ENCODE results near the gene ITPA.

The ITPA gene

DNA sequence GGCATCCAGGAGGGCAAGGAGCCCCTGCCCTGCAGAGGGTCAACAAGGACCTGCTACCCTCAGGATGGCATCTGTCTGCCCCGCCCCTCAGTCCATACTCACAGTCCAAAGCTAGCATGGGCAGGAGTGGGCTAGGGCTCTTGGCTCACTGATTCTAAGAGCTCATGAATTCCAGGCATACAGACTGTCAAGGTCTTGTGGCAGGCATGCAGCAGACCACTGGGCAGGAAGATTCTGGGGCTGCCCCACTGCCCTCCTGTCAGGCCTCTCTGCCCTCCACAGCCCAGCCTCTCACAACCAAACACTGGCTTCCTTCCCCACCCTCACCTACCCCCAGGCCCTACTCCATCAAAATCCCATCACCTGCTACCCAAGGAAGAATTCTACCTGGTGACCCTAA, 35.3 kb downstream of the ITPA start:
- no peak for DNase-seq (ENCODE audit: low read depth in 2 of 2)

DNA sequence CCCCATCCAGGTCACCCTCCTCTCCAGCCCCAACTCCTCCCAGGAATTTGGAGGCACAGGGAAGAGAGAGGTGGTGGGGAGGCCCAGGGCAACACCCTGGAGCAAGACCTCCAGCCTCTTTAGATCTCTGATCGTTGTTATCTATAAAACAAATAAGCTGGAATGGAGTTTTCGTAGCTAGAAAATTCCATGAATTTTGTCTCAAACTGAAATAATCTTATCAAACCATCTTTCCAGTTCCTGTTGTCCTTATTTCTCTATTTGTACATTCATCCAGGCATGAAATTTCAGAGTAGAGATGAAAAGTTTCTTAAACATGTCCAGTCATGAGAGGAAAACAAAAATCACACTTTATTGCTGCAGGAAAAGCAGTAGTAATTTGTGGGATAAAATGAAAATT, 35.9 kb downstream of the ITPA start:
- no peak for DNase-seq (ENCODE audit: low read depth in 2 of 2)

DNA sequence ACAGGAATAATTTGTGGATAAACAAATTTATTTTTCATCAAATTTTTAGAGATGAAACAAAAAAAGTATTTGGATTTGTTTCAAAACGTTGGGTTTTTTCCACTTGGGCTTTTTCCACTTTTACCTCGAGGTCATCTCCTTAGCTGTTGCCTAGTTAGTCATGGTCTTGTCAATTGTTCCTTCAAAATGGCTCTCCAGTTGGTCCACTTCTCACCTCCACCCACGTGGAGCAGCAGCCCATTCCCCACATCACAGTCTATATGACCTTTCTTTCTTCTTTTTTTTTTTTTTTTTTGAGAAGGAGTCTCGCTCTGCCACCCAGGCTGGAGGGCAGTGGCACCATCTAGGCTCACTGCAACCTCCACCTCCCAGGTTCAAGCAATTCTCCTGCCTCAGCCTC, 36.4 kb downstream of the ITPA start:
- no peak for DNase-seq (ENCODE audit: low read depth in 2 of 2)

DNA sequence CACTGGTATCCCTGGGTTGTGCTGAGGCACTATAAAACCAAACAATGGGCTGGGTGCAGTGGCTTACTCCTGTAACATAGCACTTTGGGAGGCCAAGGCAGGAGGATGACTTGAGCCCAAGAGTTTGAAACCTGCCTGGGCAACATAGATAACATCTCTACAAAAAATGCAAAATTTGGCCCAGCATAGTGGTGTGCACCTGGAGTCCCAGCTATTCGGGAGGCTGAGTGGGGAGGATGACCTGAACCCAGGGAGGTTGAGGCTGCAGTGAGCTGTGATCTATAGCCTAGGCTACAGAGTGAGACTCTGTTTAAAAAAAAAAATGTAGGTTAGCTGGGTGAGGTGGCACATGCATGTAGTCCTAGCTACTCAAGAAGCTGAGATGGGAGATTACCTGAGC, 37.4 kb downstream of the ITPA start:
- no peak for DNase-seq (ENCODE audit: low read depth in 2 of 2)

DNA sequence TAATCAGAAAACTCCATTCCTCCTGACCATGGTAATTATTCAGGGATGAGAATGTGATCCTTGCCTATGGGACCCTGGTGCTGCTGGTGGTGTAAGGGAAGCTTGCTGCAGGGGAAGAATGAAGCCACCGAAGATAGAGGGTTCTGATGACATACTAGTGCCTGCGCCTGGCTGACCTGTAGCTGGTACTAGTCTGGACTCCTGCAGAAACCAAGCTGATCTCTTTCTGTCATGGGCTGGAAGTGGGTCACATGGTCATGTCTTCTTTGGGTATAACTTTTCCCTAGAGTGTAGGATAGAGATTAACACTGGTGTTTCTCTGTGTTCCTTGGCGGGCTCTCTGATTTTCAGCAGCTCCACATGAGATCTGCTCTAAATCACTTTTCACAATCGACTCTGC, 38.3 kb downstream of the ITPA start:
- DNase-seq (ENCODE audit: low read depth in 2 of 2), result no peak

DNA sequence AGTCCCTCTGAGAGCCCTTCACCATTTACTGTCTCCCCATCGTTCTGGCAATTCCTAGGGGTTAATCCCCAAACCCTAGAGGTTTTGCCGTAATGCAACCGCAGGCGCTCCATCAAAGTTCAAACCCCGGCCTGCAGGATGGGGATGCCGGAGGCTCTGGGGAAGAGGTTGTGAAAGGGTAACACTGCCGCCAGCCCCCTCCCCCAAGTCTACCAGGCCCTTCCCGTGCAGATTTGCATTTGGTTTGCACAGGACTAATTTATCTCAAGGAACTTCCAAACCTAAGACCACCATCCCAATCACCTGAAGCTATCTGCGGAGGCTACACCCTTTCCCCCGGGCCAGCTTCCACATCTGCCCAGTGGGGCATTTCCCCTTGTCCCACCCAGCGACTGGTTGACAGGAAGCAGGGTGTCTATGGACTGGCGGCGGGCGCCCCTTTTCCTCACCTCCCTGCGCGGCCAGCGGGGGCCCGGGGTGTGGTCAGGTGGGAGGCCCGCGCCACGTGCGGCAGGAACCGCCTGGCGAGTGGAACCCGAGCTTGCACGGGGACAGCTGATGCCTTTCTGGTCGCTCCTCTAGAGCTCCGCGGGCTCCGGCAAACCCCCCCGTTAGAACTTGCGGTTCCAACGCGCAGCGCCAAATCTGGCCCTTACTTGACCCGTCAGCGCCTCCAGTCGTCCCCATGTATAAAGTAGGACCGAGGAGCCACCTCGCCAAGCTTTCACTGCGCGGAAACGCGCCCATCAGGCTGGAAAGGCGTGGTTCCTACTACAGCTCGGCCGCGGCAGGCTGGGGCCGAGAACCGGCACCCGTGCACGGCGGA, 39.1 kb downstream of the ITPA start:
- no peak for DNase-seq (ENCODE audit: low read depth in 2 of 2)

DNA sequence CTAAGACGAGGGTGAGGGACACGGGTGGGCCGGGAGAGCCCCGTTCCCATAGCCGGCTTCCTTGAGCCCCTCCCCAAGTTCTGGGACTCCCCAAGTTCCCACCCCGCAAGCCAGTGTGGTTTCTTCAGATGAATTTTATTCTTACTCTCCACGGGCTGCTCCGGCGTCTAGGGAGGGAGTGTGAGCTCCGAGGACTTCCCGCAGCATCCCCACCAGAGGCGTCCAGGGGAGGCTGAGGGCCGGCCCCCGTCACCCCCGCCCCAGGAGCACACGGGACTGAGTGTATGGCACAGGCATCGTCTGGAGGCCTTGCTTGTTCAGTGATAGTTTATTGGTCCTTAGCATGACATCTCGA, 39.7 kb downstream of the ITPA start:
- no peak for DNase-seq (ENCODE audit: low read depth in 2 of 2)

DNA sequence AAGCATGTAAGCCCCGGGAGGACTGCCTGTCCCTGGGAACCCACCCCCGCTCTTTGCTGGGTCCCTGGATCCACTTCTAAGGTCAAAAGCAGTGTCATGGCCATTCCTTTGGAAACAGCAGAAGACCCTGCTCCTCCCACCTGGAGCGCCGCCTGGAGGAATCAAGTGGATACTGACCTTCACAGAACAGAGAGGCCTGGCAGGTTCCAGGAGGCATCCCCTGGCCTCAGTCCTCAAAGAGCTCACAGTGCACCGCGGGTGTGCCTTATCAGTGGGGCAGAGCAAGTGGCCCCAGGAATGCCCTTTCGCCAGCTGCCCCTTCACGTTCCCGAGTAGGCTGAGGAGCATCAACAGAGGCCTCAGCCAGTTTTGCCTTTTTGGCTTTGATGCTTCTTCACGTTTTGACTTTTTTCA, 40.8 kb downstream of the ITPA start:
- no peak for DNase-seq (ENCODE audit: low read depth in 2 of 2)

DNA sequence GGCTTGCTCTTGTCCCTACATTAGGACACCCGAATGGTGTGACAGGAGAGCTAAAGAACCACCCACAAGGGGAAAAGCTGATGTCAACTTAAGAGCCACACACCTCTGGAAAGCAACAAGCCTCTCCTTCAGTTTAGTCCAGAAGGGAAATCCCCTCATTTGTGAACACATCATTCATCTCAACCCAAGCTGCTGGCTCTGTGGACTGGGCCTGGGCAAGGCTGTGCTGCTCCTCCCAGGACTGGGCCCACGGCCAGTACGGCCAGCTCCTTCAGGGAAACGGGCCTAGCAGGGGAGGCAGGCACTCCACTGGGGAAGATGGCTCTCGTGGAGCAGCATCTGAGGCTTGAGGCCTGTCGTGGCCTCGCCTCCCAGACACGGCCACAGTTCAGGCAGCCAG, 42.5 kb downstream of the ITPA start:
- DNase-seq (ENCODE audit: low read depth in 2 of 2), result no peak

DNA sequence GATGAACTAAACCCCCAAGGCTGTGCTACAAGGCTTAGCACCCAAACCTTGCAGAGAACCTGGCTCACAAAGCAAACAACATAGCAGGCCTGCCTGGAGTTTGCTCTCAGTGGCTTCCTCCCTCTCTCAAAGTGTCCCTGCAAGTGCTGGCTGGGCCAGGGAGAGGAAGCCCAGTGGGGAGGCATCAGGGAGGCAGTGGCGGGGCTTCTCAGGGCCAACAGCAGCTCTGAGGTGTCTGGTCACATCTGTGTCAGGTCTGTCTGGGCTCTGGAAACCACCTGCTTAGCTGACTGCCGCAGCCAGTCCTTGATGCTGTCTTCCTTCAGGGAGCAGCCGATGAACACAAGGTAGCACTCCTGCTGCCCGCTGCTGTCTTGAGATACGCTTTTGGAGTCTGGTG, 46.4 kb downstream of the ITPA start:
- DNase-seq (ENCODE audit: low read depth in 2 of 2), result no peak

DNA sequence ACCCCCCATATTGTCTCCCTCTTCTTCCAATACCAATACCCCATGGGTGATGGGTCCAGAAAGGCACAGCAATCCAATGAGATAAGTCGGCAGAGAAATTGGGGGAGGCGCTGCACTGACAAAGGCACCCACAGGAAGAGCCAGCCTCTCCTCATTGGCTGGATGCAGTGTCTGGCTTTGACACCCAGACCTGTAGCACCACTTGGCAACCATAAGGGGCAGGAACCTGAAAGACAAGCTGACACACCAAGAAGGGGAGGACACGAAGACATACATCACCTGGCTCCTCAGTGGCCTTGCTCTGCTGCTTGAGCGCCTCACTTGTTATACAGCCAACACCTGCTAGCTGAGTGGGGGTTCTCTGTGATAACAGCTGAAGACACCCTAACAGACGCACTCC, 49.1 kb downstream of the ITPA start:
- no peak for DNase-seq (ENCODE audit: low read depth in 2 of 2)

DNA sequence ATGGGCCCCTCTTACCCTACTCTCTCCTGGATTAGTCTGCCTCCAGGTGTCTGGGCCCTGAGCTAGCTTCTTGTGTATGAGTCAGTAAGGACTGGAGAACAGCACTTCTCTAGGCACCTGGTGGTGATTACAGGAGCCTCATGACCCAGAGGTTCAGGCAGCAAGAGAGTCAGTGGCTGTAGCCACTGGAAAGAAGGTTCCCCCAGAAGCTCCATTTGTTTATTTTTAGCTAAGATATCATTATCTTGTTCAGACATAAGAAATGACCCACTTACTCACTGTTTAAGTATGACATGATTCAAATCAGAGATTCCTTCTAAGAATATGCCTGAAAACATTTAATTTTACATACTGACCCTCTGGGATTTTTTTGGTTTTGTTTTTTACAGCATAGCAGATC, 53.3 kb downstream of the ITPA start:
- no peak for DNase-seq (ENCODE audit: low read depth in 2 of 2)

DNA sequence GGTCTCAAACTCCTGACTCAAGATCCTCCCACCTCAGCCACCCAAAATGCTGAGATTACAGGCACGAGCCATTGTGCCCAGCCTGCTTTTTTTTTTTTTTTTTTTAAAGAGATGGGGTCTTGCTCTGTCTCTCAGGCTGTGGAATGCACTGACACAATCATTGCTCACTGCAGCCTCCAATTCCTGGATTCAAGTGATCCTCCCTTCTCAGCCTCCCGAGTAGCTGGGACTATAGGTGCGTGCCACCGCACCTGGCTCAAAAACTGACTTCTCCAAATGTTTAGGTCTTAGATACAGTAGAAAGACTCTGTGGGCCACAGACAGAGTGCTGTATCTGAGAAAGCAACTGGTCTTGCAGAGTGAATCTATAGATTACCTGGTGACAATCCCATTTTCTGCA, 60.8 kb downstream of the ITPA start:
- DNase-seq (ENCODE audit: low read depth in 2 of 2), result no peak

DNA sequence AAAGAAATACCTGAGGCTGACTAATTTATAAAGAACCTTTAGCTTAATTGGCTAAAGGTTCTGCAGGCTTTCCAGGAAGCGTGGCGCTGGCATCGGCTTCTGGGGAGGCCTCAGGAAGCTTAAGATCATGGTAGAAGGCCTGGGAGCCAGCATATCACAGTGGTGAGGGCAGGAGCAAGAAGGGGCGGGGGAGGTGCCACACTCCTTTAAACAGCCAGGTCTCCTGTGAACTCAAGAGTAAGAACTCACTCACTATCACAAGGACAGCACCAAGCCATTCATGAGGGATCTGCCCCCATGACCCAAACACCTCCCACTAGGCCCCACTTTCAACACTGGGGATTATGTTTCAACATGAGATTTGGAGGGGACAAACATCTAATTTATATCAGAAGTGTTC, 64.1 kb downstream of the ITPA start:
- no peak for DNase-seq (ENCODE audit: low read depth in 2 of 2)

Data from stimulated activated CD4-positive, alpha-beta T cell treated with anti-CD3 and anti-CD28 coated beads, Interleukin-4, amount 100 ng/mL, for 48 hours (primary cell).